IMR-90 (cell line): Measurements from ENCODE around the gene CD99. TPM values are rescaled to one million over a fixed set of nuclear protein-coding genes. Genes with fewer than 3 reads are reported as not detected.
A peak's percentile ranks its signal among the peaks of the same experiment; 100 is the strongest.

Source experiments
- ATAC-seq: fragments of 200-7000 bp; cut with Tn5 transposase; 2 replicates; pipeline ENCODE4 v1.9.1; 2020; ENCODE audit warnings: low read depth, mild to moderate bottlenecking, moderate library complexity
- BruUV-seq: library from RNA; stranded (reverse); fragments of 400-500 nt; replicated peaks from 2 replicates; lab custom pipeline; 2021; lab: Mats Ljungman, UMichigan
- CTCF ChIA-PET: fragments of 300-600 bp; formaldehyde crosslinking; extraction: SDS; loops from one replicate; lab custom pipeline; 2021; ENCODE audit warnings: antibody characterized with exemption; lab: Yijun Ruan, JAX
- POLR2A ChIA-PET: fragments of 300-600 bp; sonication (Branson Sonifier 250); formaldehyde crosslinking; loops from one replicate; lab custom pipeline; 2022; ENCODE audit warnings: antibody characterized with exemption; ENCODE audit not compliant: unreplicated experiment; lab: Charles Lee
- DNase-seq: peaks from one replicate; pipeline ENCODE4 v3.0.0; 2013
- H2AFZ ChIP-seq: replicated peaks from 2 replicates; pipeline ENCODE3; 2013; ENCODE audit warnings: low read length, mild to moderate bottlenecking; ENCODE audit not compliant: poor library complexity
- H2AK5ac ChIP-seq: 2 replicates; pipeline ENCODE4 v1.6.1; 2013; ENCODE audit warnings: low read depth, low read length, inconsistent platforms
- H2AK9ac ChIP-seq: replicated peaks from 2 replicates; pipeline ENCODE3; 2013; ENCODE audit warnings: mild to moderate bottlenecking, low read depth, low read length, moderate library complexity; ENCODE audit not compliant: poor library complexity
- H2BK120ac ChIP-seq: 2 replicates; pipeline ENCODE4 v1.6.1; 2013; ENCODE audit warnings: low read depth, low read length, inconsistent platforms
- H2BK15ac ChIP-seq: 3 replicates; pipeline ENCODE4 v1.6.1; 2013; ENCODE audit warnings: low read depth, low read length, inconsistent platforms
- H2BK20ac ChIP-seq: 2 replicates; pipeline ENCODE4 v1.6.1; 2013; ENCODE audit warnings: low read depth, mild to moderate bottlenecking, inconsistent platforms, low read length, moderate library complexity
- H2BK5ac ChIP-seq: 2 replicates; pipeline ENCODE4 v1.6.1; 2013; ENCODE audit warnings: mild to moderate bottlenecking, low read depth, low read length, inconsistent platforms; ENCODE audit not compliant: poor library complexity, severe bottlenecking
- H3K14ac ChIP-seq: replicated peaks from 2 replicates; pipeline ENCODE4 v1.6.1; 2013; ENCODE audit warnings: low read depth, low read length, inconsistent platforms
- H3K18ac ChIP-seq: 2 replicates; pipeline ENCODE4 v1.6.1; 2013; ENCODE audit warnings: low read depth, low read length, control low read depth
- H3K23ac ChIP-seq: 2 replicates; pipeline ENCODE4 v1.6.1; 2013; ENCODE audit warnings: low read depth, low read length, inconsistent platforms
- H3K27ac ChIP-seq: 2 replicates; pipeline ENCODE4 v1.5.1; 2013; ENCODE audit warnings: mild to moderate bottlenecking, control low read depth, low read length; ENCODE audit not compliant: insufficient read depth
- H3K27me3 ChIP-seq: 2 replicates; pipeline ENCODE4 v1.6.1; 2013; ENCODE audit warnings: low read length; ENCODE audit not compliant: control insufficient read depth, insufficient read depth
- H3K36me3 ChIP-seq: 2 replicates; pipeline ENCODE4 v1.6.1; 2013; ENCODE audit warnings: low read length, mixed read lengths; ENCODE audit not compliant: control insufficient read depth, insufficient read depth
- H3K4ac ChIP-seq: 2 replicates; pipeline ENCODE4 v1.6.1; 2013; ENCODE audit warnings: low read depth, low read length, inconsistent platforms
- H3K4me1 ChIP-seq: 2 replicates; pipeline ENCODE4 v1.6.1; 2013; ENCODE audit warnings: low read length, mixed read lengths; ENCODE audit not compliant: control insufficient read depth, insufficient read depth
- H3K4me2 ChIP-seq: 2 replicates; pipeline ENCODE4 v1.6.1; 2013; ENCODE audit warnings: low read depth, mild to moderate bottlenecking, control low read depth, low read length, moderate library complexity
- H3K4me3 ChIP-seq: 2 replicates; pipeline ENCODE4 v1.5.1; 2013; ENCODE audit warnings: low read depth, mild to moderate bottlenecking, control low read depth, low read length, moderate library complexity; ENCODE audit not compliant: insufficient read depth
- H3K56ac ChIP-seq: 2 replicates; pipeline ENCODE4 v1.6.1; 2013; ENCODE audit warnings: low read length, inconsistent platforms; ENCODE audit not compliant: insufficient read depth; ENCODE audit errors: extremely low read depth
- H3K79me1 ChIP-seq, 2 experiments: 2 replicates each; pipeline ENCODE4 v1.6.1; 2013; ENCODE audit warnings: low read length in 2 of 2, inconsistent platforms in 1 of 2, low read depth in 1 of 2
- H3K9ac ChIP-seq: 2 replicates; pipeline ENCODE4 v1.6.1; 2013; ENCODE audit warnings: low read depth, low read length, control low read depth
- H3K9me1 ChIP-seq: 2 replicates; pipeline ENCODE4 v1.6.1; 2013; ENCODE audit warnings: low read length, inconsistent platforms; ENCODE audit not compliant: insufficient read depth
- H3K9me3 ChIP-seq: 2 replicates; pipeline ENCODE4 v1.6.1; 2013; ENCODE audit warnings: low read length; ENCODE audit not compliant: control insufficient read depth, insufficient read depth
- H4K20me1 ChIP-seq: 2 replicates; pipeline ENCODE4 v1.6.1; 2013; ENCODE audit warnings: low read length, inconsistent platforms; ENCODE audit not compliant: insufficient read depth
- H4K5ac ChIP-seq: 2 replicates; pipeline ENCODE4 v1.6.1; 2013; ENCODE audit warnings: mild to moderate bottlenecking, low read depth, low read length, control low read depth
- H4K8ac ChIP-seq, 2 experiments: 2 replicates each; pipeline ENCODE4 v1.6.1; 2013; ENCODE audit warnings: low read depth in 2 of 2, low read length in 2 of 2, control low read depth in 1 of 2, inconsistent platforms in 1 of 2
- H4K91ac ChIP-seq: 2 replicates; pipeline ENCODE4 v1.6.1; 2013; ENCODE audit warnings: low read depth, low read length, inconsistent platforms; ENCODE audit not compliant: insufficient read depth
- BHLHE40 ChIP-seq: fragments of 150-350 bp; IDR thresholded peaks from 2 replicates; pipeline ENCODE4 v1.6.1; 2016; ENCODE audit warnings: mild to moderate bottlenecking, low read depth, low read length
- CEBPB ChIP-seq: IDR thresholded peaks from 2 replicates; pipeline ENCODE4 v1.6.1; 2012; ENCODE audit warnings: low read depth, low read length, improper control_type of control experiment
- CHD1 ChIP-seq: IDR thresholded peaks from 2 replicates; pipeline ENCODE4 v1.6.1; 2012; ENCODE audit warnings: low read depth, low read length, improper control_type of control experiment
- FOS ChIP-seq: fragments of 150-350 bp; IDR thresholded peaks from 2 replicates; pipeline ENCODE4 v1.6.1; 2016; ENCODE audit warnings: low read depth, low read length
- MAFK ChIP-seq: IDR thresholded peaks from 2 replicates; pipeline ENCODE4 v1.6.1; 2012; ENCODE audit warnings: low read depth, low read length, improper control_type of control experiment
- MAZ ChIP-seq: IDR thresholded peaks from 2 replicates; pipeline ENCODE4 v1.6.1; 2012; ENCODE audit warnings: low read depth, mild to moderate bottlenecking, low read length, improper control_type of control experiment, moderate library complexity, borderline replicate concordance
- MXI1 ChIP-seq: IDR thresholded peaks from 2 replicates; pipeline ENCODE4 v1.6.1; 2012; ENCODE audit warnings: low read depth, mild to moderate bottlenecking, low read length, moderate library complexity, borderline replicate concordance
- NFE2L2 ChIP-seq: fragments of 150-350 bp; IDR thresholded peaks from 2 replicates; pipeline ENCODE4 v1.6.1; 2016; ENCODE audit warnings: low read depth, mild to moderate bottlenecking, low read length
- POLR2A ChIP-seq: IDR thresholded peaks from 2 replicates; pipeline ENCODE4 v1.6.1; 2012; ENCODE audit warnings: mild to moderate bottlenecking, low read depth, low read length
- RAD21 ChIP-seq: IDR thresholded peaks from 2 replicates; pipeline ENCODE4 v1.6.1; 2012; ENCODE audit warnings: low read length, improper control_type of control experiment
- RCOR1 ChIP-seq: IDR thresholded peaks from 2 replicates; pipeline ENCODE4 v1.6.1; 2012; ENCODE audit warnings: mild to moderate bottlenecking, low read length, improper control_type of control experiment; ENCODE audit not compliant: insufficient replicate concordance
- SMC3 ChIP-seq: fragments of 150-350 bp; IDR thresholded peaks from 2 replicates; pipeline ENCODE4 v1.6.1; 2016; ENCODE audit warnings: low read depth, mild to moderate bottlenecking, antibody characterized with exemption, low read length, moderate library complexity
- WGBS, 2 experiments: methylation state at CpG; one replicate each; pipeline versions ENCODE4 v1.1.5 to v1.1.7; 2013; ENCODE audit warnings: missing lambda C conversion rate in 2 of 2; ENCODE audit not compliant: insufficient read length in 1 of 2; ENCODE audit errors: extremely low coverage in 2 of 2; 5-methylcytosine and 5-hydroxymethylcytosine counted together
- dilution Hi-C: fragments of 300-500 bp; cut with HindIII; formaldehyde crosslinking; loops from one replicate; pipeline ENCODE4 v1.14.3; 2018; ENCODE audit warnings: low sequenced_read_pairs; ENCODE audit not compliant: unreplicated experiment
- in situ Hi-C: fragments of 300-500 bp; cut with MboI; formaldehyde crosslinking; loops from 3 replicates; pipeline ENCODE4 v1.14.3; 2019; ENCODE audit warnings: low sequenced_read_pairs, inconsistent platforms, mixed read lengths
- intact Hi-C: fragments of 100-400 bp; cut with micrococcal nuclease; formaldehyde crosslinking; loops from 2 replicates; pipeline ENCODE4 v1.10.0; 2022
- polyA plus RNA-seq, 3 experiments: library from polyadenylated mRNA; depleted of rRNA; stranded (reverse); fragments of >200 nt; gene quantifications; 2 replicates each; pipeline ENCODE4 v1.2.3, GENCODE V29; 2012; ENCODE audit warnings: low replicate concordance in 1 of 3
- total RNA-seq: library from RNA; depleted of rRNA; stranded (reverse); fragments of >200 nt; gene quantifications from 2 replicates; pipeline ENCODE4 v1.2.3, GENCODE V29; 2012
- TF ChIP-seq, protein P1 (sequence below): fragments of 150-350 bp; IDR thresholded peaks from 2 replicates; pipeline ENCODE4 v1.6.1; 2016; ENCODE audit warnings: low read depth, mild to moderate bottlenecking, low read length, moderate library complexity, borderline replicate concordance
- TF ChIP-seq, protein P2 (sequence below): fragments of 150-350 bp; IDR thresholded peaks from 2 replicates; pipeline ENCODE4 v1.6.1; 2017; ENCODE audit warnings: mild to moderate bottlenecking, antibody characterized with exemption, low read length, low read depth

CD99 gene
- total and polyA plus RNA-seq, 2 of the 4 experiments (the other 2 are of a cell fraction) = 102 to 369 TPM

DNA sequence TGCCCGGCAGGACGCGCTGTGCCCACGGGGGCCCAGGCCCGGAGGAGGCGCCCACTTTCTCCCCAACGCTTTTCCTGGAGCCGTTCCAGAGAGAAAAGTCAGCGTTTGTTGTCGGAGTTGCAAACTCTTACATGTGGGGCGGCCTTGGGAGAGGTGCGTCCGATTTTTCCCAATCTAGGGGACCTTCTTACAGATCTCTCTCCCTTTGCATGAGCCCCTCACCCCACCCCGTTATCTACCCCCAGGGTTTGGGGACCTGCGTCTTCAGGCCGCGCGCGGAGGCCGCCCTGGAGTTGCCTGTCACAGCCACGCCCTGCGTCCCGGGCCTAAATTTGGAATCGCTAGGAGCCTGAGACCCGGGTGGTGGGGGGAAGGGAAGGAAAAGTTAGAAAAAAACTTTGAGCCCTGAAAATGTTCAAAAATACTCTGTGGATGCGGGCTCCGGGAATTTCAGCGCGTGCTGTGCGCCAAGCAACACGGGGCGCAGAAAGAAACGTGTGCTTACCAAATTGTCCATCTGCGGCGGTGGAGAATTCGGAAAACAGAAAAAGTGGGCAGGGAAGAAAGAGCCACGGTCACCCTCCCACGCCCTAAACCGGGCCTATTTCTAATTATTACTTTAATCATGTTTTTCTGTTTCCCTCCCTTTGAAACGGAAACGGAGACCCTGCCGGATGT, 587 bp downstream of the CD99 start:
- H4K91ac ChIP-seq = peak overlapping the region; percentile 53
- peaks cover 8% of the 10 kb centered on the region for H3K9me1 ChIP-seq
- ChIA-PET CTCF (no interaction called here), POLR2A (no interaction called here)
- 0 out of 2 replicates have a peak, but pooled peaks cover 2% of the 10 kb centered on the region for H3K4me1 ChIP-seq
- 0% methylated on average over 12 of the region's 42 CpGs; no CpG with 5 or more reads in 1 of the 2 experiments for WGBS, 2 experiments
- peaks cover 4 to 36% of the 10 kb centered on the region in 2 experiments; a peak in 3 of 4 replicates for H3K79me1 ChIP-seq
- H4K8ac ChIP-seq = peak overlapping the region; percentile 29 to 85
- 0 out of 3 replicates have a peak overlapping the region, but pooled peaks have one; percentile 18 for H2BK15ac ChIP-seq
- peaks cover 2% of the 10 kb centered on the region; the same call in 1 of the 2 replicates for H3K27me3 ChIP-seq
- H3K56ac ChIP-seq = peak overlapping the region; percentile 81
- H3K9ac ChIP-seq = peak overlapping the region; percentile 88
- BruUV-seq = TSS peak; percentile 48
- ATAC-seq = peak; percentile 25
- DNase-seq = peak; percentile 31
- H4K20me1 ChIP-seq = peaks cover 26% of the 10 kb centered on the region
- H4K5ac ChIP-seq = peak overlapping the region; percentile 15; the same call in 1 of the 2 replicates
- H3K36me3 ChIP-seq = no peaks in the 10 kb centered on the region; the same call in 1 of the 2 replicates
- H2BK120ac ChIP-seq = peak overlapping the region; percentile 44
- H2AK9ac ChIP-seq = peak overlapping the region; percentile 98
- peak overlapping the region; percentile 95 for H3K14ac ChIP-seq
- H2AFZ ChIP-seq = peak overlapping the region; percentile 93
- peak overlapping the region; percentile 91 for H3K23ac ChIP-seq
- H3K9me3 ChIP-seq = no peaks in the 10 kb centered on the region
- H3K4me2 ChIP-seq = peak overlapping the region; percentile 79
- peak overlapping the region; percentile 20; the same call in 1 of the 2 replicates for H2AK5ac ChIP-seq
- H3K4me3 ChIP-seq = peak overlapping the region; percentile 91
- peak overlapping the region; percentile 91 for H3K4ac ChIP-seq
- intact Hi-C loops = loop anchor here (1.0 to 5.0 kb wide), 3 partner anchors 13 to 74 kb away; no protein-coding TSS in a partner anchor
- in situ Hi-C loops = no loop called here
- dilution Hi-C loops = no loop called here
- peak overlapping the region; percentile 61 for H3K27ac ChIP-seq
- H3K18ac ChIP-seq = no peak overlapping the region; the same call in 1 of the 2 replicates
- H2BK5ac ChIP-seq = peak overlapping the region; percentile 12
- no peak overlapping the region for H2BK20ac ChIP-seq
- TF ChIP-seq CEBPB (no peak), NFE2L2 (no peak), SMC3 (no peak), RCOR1 (no peak), BHLHE40 (no peak), FOS (no peak), CHD1 (no peak), MAZ (no peak), MAFK (no peak), MXI1 (no peak), POLR2A (no peak), RAD21 (no peak)
- TF ChIP-seq, protein P1, sequence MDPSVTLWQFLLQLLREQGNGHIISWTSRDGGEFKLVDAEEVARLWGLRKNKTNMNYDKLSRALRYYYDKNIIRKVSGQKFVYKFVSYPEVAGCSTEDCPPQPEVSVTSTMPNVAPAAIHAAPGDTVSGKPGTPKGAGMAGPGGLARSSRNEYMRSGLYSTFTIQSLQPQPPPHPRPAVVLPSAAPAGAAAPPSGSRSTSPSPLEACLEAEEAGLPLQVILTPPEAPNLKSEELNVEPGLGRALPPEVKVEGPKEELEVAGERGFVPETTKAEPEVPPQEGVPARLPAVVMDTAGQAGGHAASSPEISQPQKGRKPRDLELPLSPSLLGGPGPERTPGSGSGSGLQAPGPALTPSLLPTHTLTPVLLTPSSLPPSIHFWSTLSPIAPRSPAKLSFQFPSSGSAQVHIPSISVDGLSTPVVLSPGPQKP = no peak
- TF ChIP-seq, protein P2, sequence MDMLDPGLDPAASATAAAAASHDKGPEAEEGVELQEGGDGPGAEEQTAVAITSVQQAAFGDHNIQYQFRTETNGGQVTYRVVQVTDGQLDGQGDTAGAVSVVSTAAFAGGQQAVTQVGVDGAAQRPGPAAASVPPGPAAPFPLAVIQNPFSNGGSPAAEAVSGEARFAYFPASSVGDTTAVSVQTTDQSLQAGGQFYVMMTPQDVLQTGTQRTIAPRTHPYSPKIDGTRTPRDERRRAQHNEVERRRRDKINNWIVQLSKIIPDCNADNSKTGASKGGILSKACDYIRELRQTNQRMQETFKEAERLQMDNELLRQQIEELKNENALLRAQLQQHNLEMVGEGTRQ = no peak
